Umbilical cord (tissue), 2 donors: ENCODE measurements around the gene POLK. TPM values are rescaled to one million over a fixed set of nuclear protein-coding genes. Genes with fewer than 3 reads are reported as not detected.
"Not testable (repeated sequence)": the region's sequence is repeated elsewhere in the genome, so short reads cannot be mapped to it uniquely, and the experiment has no call there.

Experiments used
- DNase-seq: peaks from one replicate; pipeline ENCODE4 v3.0.0-alpha.2; 2015; ENCODE audit warnings: low spot score
- total RNA-seq: library from RNA; depleted of rRNA; stranded (reverse); fragments of >200 nt; gene quantifications from one replicate; pipeline ENCODE4 v1.2.3, GENCODE V29; 2014; ENCODE audit warnings: low replicate concordance; ENCODE audit not compliant: insufficient read depth

POLK gene
- total RNA-seq, 1 donor from 2014 or later, result 82.8 TPM

GRCh38 chr5:75608870-75609269 is 97.2 kb downstream of the POLK start:
- DNase-seq, result no peak

- no peak for DNase-seq
These were observed 98.5 kb downstream of the POLK start for GRCh38 chr5:75610201-75610600.

GRCh38 chr5:75610859-75611310 is 99.2 kb downstream of the POLK start:
- not testable (repeated sequence) for DNase-seq

- peak; percentile 75 for DNase-seq
These were observed 99.9 kb downstream of the POLK start, which contains the start of gene ANKDD1B for GRCh38 chr5:75611311-75612225. ANKDD1B (plus strand) TSS chr5:75611453; CDS start chr5:75611635, 182 bp downstream.

- no peak for DNase-seq
These were observed 100.5 kb downstream of the POLK start for GRCh38 chr5:75612226-75612569.

- no peak for DNase-seq
These were observed 101.2 kb downstream of the POLK start for GRCh38 chr5:75612901-75613300.

- no peak for DNase-seq
These were observed 102.5 kb downstream of the POLK start for GRCh38 chr5:75614176-75614575.

GRCh38 chr5:75616371-75616881 is 104.7 kb downstream of the POLK start:
- DNase-seq, result peak; percentile 71

- peak; percentile 91 for DNase-seq
These were observed 105.4 kb downstream of the POLK start for GRCh38 chr5:75616971-75617621.

- peak; percentile 65 for DNase-seq
These were observed 106.2 kb downstream of the POLK start for GRCh38 chr5:75617736-75618352.

GRCh38 chr5:75620184-75620959 is 108.7 kb downstream of the POLK start:
- DNase-seq, result peak; percentile 81

- no peak for DNase-seq
These were observed 110.9 kb downstream of the POLK start for GRCh38 chr5:75622564-75622963.

- peak; percentile 57 for DNase-seq
These were observed 112.2 kb downstream of the POLK start for GRCh38 chr5:75623846-75624245.

GRCh38 chr5:75626959-75627358 is 115.3 kb downstream of the POLK start:
- no peak for DNase-seq

- DNase-seq, result no peak
These were observed 116.1 kb downstream of the POLK start for GRCh38 chr5:75627801-75628200.

- DNase-seq, result no peak
These were observed 119.2 kb downstream of the POLK start for GRCh38 chr5:75630875-75631274.

- DNase-seq, result no peak
These were observed 120.6 kb downstream of the POLK start for GRCh38 chr5:75632321-75632720.

- peak; percentile 55 for DNase-seq
These were observed 126.3 kb downstream of the POLK start for GRCh38 chr5:75637949-75638348.

GRCh38 chr5:75639535-75640311 is 128.0 kb downstream of the POLK start:
- no peak for DNase-seq

GRCh38 chr5:75640395-75640794 is 128.7 kb downstream of the POLK start:
- no peak for DNase-seq
